ENCODE results near the gene SLC22A4. TPM values are rescaled to one million over a fixed set of nuclear protein-coding genes. Genes with fewer than 3 reads are reported as not detected.

The SLC22A4 gene
- polyA plus RNA-seq, 1 donor from 2014 or later: 2.0 TPM

DNA sequence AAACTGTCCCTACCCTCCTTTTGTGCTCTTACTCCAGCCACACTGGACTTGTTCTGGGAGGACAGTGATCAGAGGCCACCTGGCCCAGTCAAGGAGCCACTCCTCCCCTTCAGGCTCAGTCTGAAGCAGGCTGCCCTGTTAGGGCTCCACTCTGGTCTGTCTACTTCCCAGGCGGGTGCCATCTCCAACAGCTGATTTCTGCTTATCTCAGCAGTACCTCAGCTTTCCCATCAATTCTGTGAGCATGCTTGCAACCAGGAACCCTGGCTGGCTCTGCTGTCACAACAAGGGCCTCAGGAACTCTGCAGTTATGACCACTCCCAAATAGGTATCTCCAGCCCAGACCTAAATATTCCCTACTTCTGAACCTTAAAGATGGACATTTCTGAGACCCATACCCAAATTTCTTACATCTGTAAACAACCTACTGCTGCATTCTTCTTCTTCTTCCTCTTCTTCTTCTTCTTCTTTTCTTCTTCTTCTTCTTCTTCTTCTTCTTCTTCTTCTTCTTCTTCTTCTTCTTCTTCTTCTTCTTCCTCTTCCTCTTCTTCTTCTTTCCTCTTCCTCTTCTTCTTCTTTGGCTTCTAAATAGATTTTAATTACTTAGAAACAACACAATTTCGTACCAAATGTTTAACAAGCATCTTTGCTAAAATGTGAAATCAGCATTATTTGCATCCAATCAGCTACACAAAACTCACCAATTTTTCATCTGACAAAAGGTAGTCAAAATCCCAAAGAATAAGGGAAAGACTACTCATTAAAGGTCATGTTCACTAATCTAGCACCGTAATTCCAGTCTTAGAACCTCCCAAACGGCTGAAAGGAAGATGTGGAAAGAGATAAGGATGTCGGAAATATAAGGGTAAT lies 13.6 kb upstream of the SLC22A4 start:
- Histone ChIP-seq H3K79me2 (replicated peaks; ENCODE audit: insufficient read depth, low read length) (no peaks in the 10 kb centered on the region), H3K9me2 (ENCODE audit: insufficient read depth, low read length) (no peaks in the 10 kb centered on the region), H2AFZ (ENCODE audit: low read depth, low read length) (no peak overlapping the region), H3K36me3 (ENCODE audit: insufficient read depth, low read length) (no peaks in the 10 kb centered on the region), H3K4me2 (ENCODE audit: low read length) (no peak overlapping the region), H3F3A (ENCODE audit: insufficient read depth, low read length, poor library complexity, severe bottlenecking) (no peaks in the 10 kb centered on the region), H3K4me3 (ENCODE audit: low read length) (no peak overlapping the region), H3K9me3 (ENCODE audit: low read length) (no peaks in the 10 kb centered on the region), H3K27ac (ENCODE audit: low read length) (no peak overlapping the region), H3K9ac (ENCODE audit: low read length) (no peak overlapping the region), H3K27me3 (ENCODE audit: insufficient read depth, low read depth, low read length) (no peaks in the 10 kb centered on the region), H4K20me1 (ENCODE audit: insufficient read depth) (no peaks in the 10 kb centered on the region)
- TF ChIP-seq SMC3 (conservative IDR thresholded peaks at IDR 0.05; ENCODE audit: poor library complexity) (no peak), RAD21 (conservative IDR thresholded peaks at IDR 0.05) (no peak), MXI1 (conservative IDR thresholded peaks at IDR 0.05; ENCODE audit: poor library complexity, severe bottlenecking) (no peak)
- TF ChIP-seq, protein P1, sequence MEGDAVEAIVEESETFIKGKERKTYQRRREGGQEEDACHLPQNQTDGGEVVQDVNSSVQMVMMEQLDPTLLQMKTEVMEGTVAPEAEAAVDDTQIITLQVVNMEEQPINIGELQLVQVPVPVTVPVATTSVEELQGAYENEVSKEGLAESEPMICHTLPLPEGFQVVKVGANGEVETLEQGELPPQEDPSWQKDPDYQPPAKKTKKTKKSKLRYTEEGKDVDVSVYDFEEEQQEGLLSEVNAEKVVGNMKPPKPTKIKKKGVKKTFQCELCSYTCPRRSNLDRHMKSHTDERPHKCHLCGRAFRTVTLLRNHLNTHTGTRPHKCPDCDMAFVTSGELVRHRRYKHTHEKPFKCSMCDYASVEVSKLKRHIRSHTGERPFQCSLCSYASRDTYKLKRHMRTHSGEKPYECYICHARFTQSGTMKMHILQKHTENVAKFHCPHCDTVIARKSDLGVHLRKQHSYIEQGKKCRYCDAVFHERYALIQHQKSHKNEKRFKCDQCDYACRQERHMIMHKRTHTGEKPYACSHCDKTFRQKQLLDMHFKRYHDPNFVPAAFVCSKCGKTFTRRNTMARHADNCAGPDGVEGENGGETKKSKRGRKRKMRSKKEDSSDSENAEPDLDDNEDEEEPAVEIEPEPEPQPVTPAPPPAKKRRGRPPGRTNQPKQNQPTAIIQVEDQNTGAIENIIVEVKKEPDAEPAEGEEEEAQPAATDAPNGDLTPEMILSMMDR (IDR thresholded peaks at IDR 0.05; ENCODE audit: poor library complexity, severe bottlenecking): no peak
- TF ChIP-seq, protein P2, sequence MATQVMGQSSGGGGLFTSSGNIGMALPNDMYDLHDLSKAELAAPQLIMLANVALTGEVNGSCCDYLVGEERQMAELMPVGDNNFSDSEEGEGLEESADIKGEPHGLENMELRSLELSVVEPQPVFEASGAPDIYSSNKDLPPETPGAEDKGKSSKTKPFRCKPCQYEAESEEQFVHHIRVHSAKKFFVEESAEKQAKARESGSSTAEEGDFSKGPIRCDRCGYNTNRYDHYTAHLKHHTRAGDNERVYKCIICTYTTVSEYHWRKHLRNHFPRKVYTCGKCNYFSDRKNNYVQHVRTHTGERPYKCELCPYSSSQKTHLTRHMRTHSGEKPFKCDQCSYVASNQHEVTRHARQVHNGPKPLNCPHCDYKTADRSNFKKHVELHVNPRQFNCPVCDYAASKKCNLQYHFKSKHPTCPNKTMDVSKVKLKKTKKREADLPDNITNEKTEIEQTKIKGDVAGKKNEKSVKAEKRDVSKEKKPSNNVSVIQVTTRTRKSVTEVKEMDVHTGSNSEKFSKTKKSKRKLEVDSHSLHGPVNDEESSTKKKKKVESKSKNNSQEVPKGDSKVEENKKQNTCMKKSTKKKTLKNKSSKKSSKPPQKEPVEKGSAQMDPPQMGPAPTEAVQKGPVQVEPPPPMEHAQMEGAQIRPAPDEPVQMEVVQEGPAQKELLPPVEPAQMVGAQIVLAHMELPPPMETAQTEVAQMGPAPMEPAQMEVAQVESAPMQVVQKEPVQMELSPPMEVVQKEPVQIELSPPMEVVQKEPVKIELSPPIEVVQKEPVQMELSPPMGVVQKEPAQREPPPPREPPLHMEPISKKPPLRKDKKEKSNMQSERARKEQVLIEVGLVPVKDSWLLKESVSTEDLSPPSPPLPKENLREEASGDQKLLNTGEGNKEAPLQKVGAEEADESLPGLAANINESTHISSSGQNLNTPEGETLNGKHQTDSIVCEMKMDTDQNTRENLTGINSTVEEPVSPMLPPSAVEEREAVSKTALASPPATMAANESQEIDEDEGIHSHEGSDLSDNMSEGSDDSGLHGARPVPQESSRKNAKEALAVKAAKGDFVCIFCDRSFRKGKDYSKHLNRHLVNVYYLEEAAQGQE (IDR thresholded peaks at IDR 0.05; ENCODE audit: borderline replicate concordance): no peak

- Histone ChIP-seq H2AFZ (ENCODE audit: low read depth, low read length) (no peak overlapping the region), H4K20me1 (ENCODE audit: insufficient read depth) (no peaks in the 10 kb centered on the region), H3K27ac (ENCODE audit: low read length) (no peak overlapping the region), H3K9ac (ENCODE audit: low read length) (no peak overlapping the region), H3K4me2 (ENCODE audit: low read length) (no peak overlapping the region), H3K79me2 (replicated peaks; ENCODE audit: insufficient read depth, low read length) (no peaks in the 10 kb centered on the region), H3K36me3 (ENCODE audit: insufficient read depth, low read length) (no peaks in the 10 kb centered on the region), H3F3A (ENCODE audit: insufficient read depth, low read length, poor library complexity, severe bottlenecking) (no peaks in the 10 kb centered on the region), H3K4me3 (ENCODE audit: low read length) (no peak overlapping the region), H3K9me2 (ENCODE audit: insufficient read depth, low read length) (no peaks in the 10 kb centered on the region), H3K27me3 (ENCODE audit: insufficient read depth, low read depth, low read length) (no peaks in the 10 kb centered on the region), H3K9me3 (ENCODE audit: low read length) (no peaks in the 10 kb centered on the region)
- no peak for TF ChIP-seq EZH2 (IDR thresholded peaks at IDR 0.05; ENCODE audit: borderline replicate concordance, insufficient read depth, low read length, poor library complexity, severe bottlenecking)
- TF ChIP-seq, protein P1 (IDR thresholded peaks at IDR 0.05; ENCODE audit: poor library complexity, severe bottlenecking): no peak
- TF ChIP-seq RAD21 (conservative IDR thresholded peaks at IDR 0.05): no peak
- TF ChIP-seq SMC3 (conservative IDR thresholded peaks at IDR 0.05; ENCODE audit: poor library complexity): no peak
- TF ChIP-seq, protein P2 (IDR thresholded peaks at IDR 0.05; ENCODE audit: borderline replicate concordance): no peak
- no peak for TF ChIP-seq EP300 (conservative IDR thresholded peaks at IDR 0.05; ENCODE audit: poor library complexity, severe bottlenecking)
- no peak for TF ChIP-seq POLR2AphosphoS5 (IDR thresholded peaks at IDR 0.05)
- TF ChIP-seq TAF1 (IDR thresholded peaks at IDR 0.05; ENCODE audit: low read depth): no peak
- TF ChIP-seq MXI1 (conservative IDR thresholded peaks at IDR 0.05; ENCODE audit: poor library complexity, severe bottlenecking): no peak
Observed at GRCh38 chr5:132281856-132282614, 12.2 kb upstream of the SLC22A4 start.
